A549 (cell line): ENCODE data around the gene MAML1. TPM values are rescaled to one million over a fixed set of nuclear protein-coding genes. Genes with fewer than 3 reads are reported as not detected.

Source experiments
- ATAC-seq, 2 experiments: fragments of 200-7000 bp in 1 of 2; fragments of >200 bp in 1 of 2; cut with Nextera tagmentation in 1 of 2; cut with Tn5 transposase in 1 of 2; 3 replicates each; pipeline versions ENCODE4 v1.8.0 to v1.9.1; 2018 to 2020; ENCODE audit warnings: mild to moderate bottlenecking in 1 of 2, moderate library complexity in 1 of 2
- CTCF ChIA-PET: fragments of 300-600 bp; sonication (Branson Sonifier 250); formaldehyde crosslinking; extraction: SDS; loops from one replicate; lab custom pipeline; 2021; ENCODE audit warnings: antibody characterized with exemption, inconsistent platforms; lab: Yijun Ruan, JAX
- POLR2A ChIA-PET: fragments of 350-600 bp; formaldehyde crosslinking; extraction: SDS; loops from one replicate; lab custom pipeline; 2021; ENCODE audit warnings: antibody characterized with exemption, inconsistent platforms; lab: Yijun Ruan, JAX
- DNase-seq, 2 experiments: peaks; one replicate each; pipeline versions ENCODE4 v3.0.0 to v3.0.0-alpha.2; 2011 to 2016; ENCODE audit warnings: low read depth in 1 of 2, low spot score in 1 of 2
- FAIRE-seq: peaks from 2 replicates; lab custom pipeline; 2011; peaks lifted over from hg19 to GRCh38; lab: Jason Lieb, UNC
- H3K27ac ChIP-seq, 2 experiments: fragments of >200 bp; sonication (Bioruptor Twin); formaldehyde crosslinking; 3 replicates each; pipeline ENCODE4 v1.5.1; 2016 to 2017
- H3K4me1 ChIP-seq: fragments of >200 bp; sonication (Bioruptor Twin); formaldehyde crosslinking; 3 replicates; pipeline ENCODE4 v1.6.1; 2016
- H3K4me2 ChIP-seq: fragments of >200 bp; sonication (Bioruptor Twin); formaldehyde crosslinking; 3 replicates; pipeline ENCODE4 v1.6.1; 2016
- H3K4me3 ChIP-seq: fragments of >200 bp; sonication (Bioruptor Twin); formaldehyde crosslinking; 3 replicates; pipeline ENCODE4 v1.5.1; 2016
- H3K9me3 ChIP-seq: fragments of >200 bp; sonication (Bioruptor Twin); formaldehyde crosslinking; 3 replicates; pipeline ENCODE4 v1.6.1; 2016
- BCL3 ChIP-seq: fragments of >200 bp; sonication (Bioruptor Twin); formaldehyde crosslinking; IDR thresholded peaks from 3 replicates; pipeline ENCODE4 v1.6.1; 2016
- CEBPB ChIP-seq, 2 experiments: fragments of >200 bp in 1 of 2; sonication (Bioruptor Twin) in 1 of 2; formaldehyde crosslinking in 1 of 2; IDR thresholded peaks; 2 replicates each; pipeline ENCODE4 v1.6.1; 2012 to 2016
- EHF ChIP-seq: fragments of 250-450 bp; sonication (Bioruptor Pico); IDR thresholded peaks from 2 replicates; pipeline ENCODE4 v1.5.0; 2020; ENCODE audit warnings: mild to moderate bottlenecking
- EHMT2 ChIP-seq: fragments of 200-600 bp; sonication (generic); IDR thresholded peaks from 2 replicates; pipeline ENCODE4 v1.6.1; 2016; ENCODE audit warnings: antibody characterized with exemption, low read depth, mild to moderate bottlenecking, moderate library complexity
- FOSB ChIP-seq: fragments of 250-450 bp; sonication (Bioruptor Pico); IDR thresholded peaks from 2 replicates; pipeline ENCODE4 v1.5.0; 2020; ENCODE audit warnings: mild to moderate bottlenecking, moderate library complexity
- FOXS1 ChIP-seq: fragments of 250-450 bp; sonication (Bioruptor Pico); IDR thresholded peaks from 2 replicates; pipeline ENCODE4 v1.5.0; 2020; ENCODE audit warnings: mild to moderate bottlenecking, moderate library complexity
- HES2 ChIP-seq: fragments of >200 bp; sonication (Bioruptor Twin); formaldehyde crosslinking; IDR thresholded peaks from 2 replicates; pipeline ENCODE4 v1.6.1; 2016
- HEYL ChIP-seq: fragments of 250-450 bp; sonication (Bioruptor Pico); IDR thresholded peaks from 2 replicates; pipeline ENCODE4 v1.8.0; 2021; ENCODE audit warnings: mild to moderate bottlenecking, moderate library complexity
- HMGXB4 ChIP-seq: fragments of 250-450 bp; sonication (Bioruptor Pico); IDR thresholded peaks from 2 replicates; pipeline ENCODE4 v1.5.0; 2021; ENCODE audit warnings: mild to moderate bottlenecking, moderate library complexity, borderline replicate concordance
- HOXA7 ChIP-seq: fragments of 250-450 bp; sonication (Bioruptor Pico); IDR thresholded peaks from 2 replicates; pipeline ENCODE4 v1.5.0; 2020; ENCODE audit warnings: mild to moderate bottlenecking, moderate library complexity
- JUN ChIP-seq, 2 experiments: fragments of >200 bp; sonication (Bioruptor Twin); formaldehyde crosslinking; IDR thresholded peaks; 2 replicates in 1 of 2; 3 replicates in 1 of 2; pipeline ENCODE4 v1.6.1; 2016 to 2017
- MAX ChIP-seq: IDR thresholded peaks from 2 replicates; pipeline ENCODE4 v1.6.1; 2012
- MAZ ChIP-seq: fragments of 150-350 bp; IDR thresholded peaks from 2 replicates; pipeline ENCODE4 v1.6.1; 2014; ENCODE audit warnings: antibody characterized with exemption, low read depth, low read length, borderline replicate concordance
- PHF8 ChIP-seq: fragments of 200-600 bp; sonication (generic); IDR thresholded peaks from 2 replicates; pipeline ENCODE4 v1.6.1; 2016; ENCODE audit warnings: low read depth, mild to moderate bottlenecking, antibody characterized with exemption, moderate library complexity, borderline replicate concordance
- POLR2A ChIP-seq: IDR thresholded peaks from 2 replicates; pipeline ENCODE4 v1.6.1; 2012; ENCODE audit warnings: mild to moderate bottlenecking, low read length
- POLR2AphosphoS2 ChIP-seq: conservative IDR thresholded peaks from 2 replicates; pipeline ENCODE4 v1.6.1; 2012; ENCODE audit warnings: low read length, improper control_type of control experiment, inconsistent platforms
- RARB ChIP-seq: fragments of 250-450 bp; sonication (Bioruptor Pico); IDR thresholded peaks from 2 replicates; pipeline ENCODE4 v1.8.0; 2021; ENCODE audit warnings: mild to moderate bottlenecking, moderate library complexity
- RNF2 ChIP-seq: fragments of 200-600 bp; sonication (generic); IDR thresholded peaks from 2 replicates; pipeline ENCODE4 v1.6.1; 2016; ENCODE audit warnings: low read depth, mild to moderate bottlenecking, antibody characterized with exemption, moderate library complexity, borderline replicate concordance
- TFCP2L1 ChIP-seq: fragments of 250-450 bp; sonication (Bioruptor Pico); IDR thresholded peaks from 2 replicates; pipeline ENCODE4 v1.5.0; 2021; ENCODE audit warnings: mild to moderate bottlenecking
- TP53 ChIP-seq: fragments of 250-450 bp; sonication (Bioruptor Pico); IDR thresholded peaks from 2 replicates; pipeline ENCODE4 v1.5.0; 2021; ENCODE audit warnings: mild to moderate bottlenecking, moderate library complexity
- USF2 ChIP-seq: fragments of 450-650 bp; IDR thresholded peaks from 2 replicates; pipeline ENCODE4 v1.6.1; 2014; ENCODE audit warnings: antibody characterized with exemption
- ZNF302 ChIP-seq: fragments of 250-450 bp; sonication (Bioruptor Pico); IDR thresholded peaks from 2 replicates; pipeline ENCODE4 v1.9.0; 2021; ENCODE audit warnings: inconsistent platforms, mild to moderate bottlenecking, moderate library complexity
- ZSCAN20 ChIP-seq: fragments of 250-450 bp; sonication (Bioruptor Pico); IDR thresholded peaks from 2 replicates; pipeline ENCODE4 v1.8.0; 2022; ENCODE audit warnings: mild to moderate bottlenecking, moderate library complexity
- WGBS: methylation state at CpG from one replicate; pipeline ENCODE4 v1.1.6; 2017; ENCODE audit errors: missing lambda C conversion rate; 5-methylcytosine and 5-hydroxymethylcytosine counted together
- polyA plus RNA-seq, 4 experiments: library from polyadenylated mRNA; depleted of rRNA in 3 of 4; stranded (reverse); fragments of >200 nt; fragmentation: RNase III in 1 of 4; extraction: RNeasy Plus Mini Kit Qiagen cat#74134 plus additional on column Dnase treatment in 1 of 4; gene quantifications; 2 replicates in 3 of 4; 3 replicates in 1 of 4; pipeline ENCODE4 v1.2.3, GENCODE V29; 2011 to 2017
- TF ChIP-seq, protein P1 (sequence below): fragments of >200 bp; sonication (Bioruptor Twin); formaldehyde crosslinking; IDR thresholded peaks from 3 replicates; pipeline ENCODE4 v1.5.1; 2016
- TF ChIP-seq, protein P2 (sequence below): fragments of 150-350 bp; IDR thresholded peaks from 2 replicates; pipeline ENCODE4 v1.6.1; 2014; ENCODE audit warnings: low read depth, mild to moderate bottlenecking, low read length

Gene MAML1
- polyA plus RNA-seq, 2 of the 4 experiments (the other 2 are of a cell fraction): 6.9 to 12.0 TPM

GRCh38 chr5:179824745-179825112 lies 92.1 kb downstream of the MAML1 start:
- TF ChIP-seq FOSB (CRISPR knock-in tag): peak; percentile 82
- 0 out of 2 replicates have a peak, but pooled peaks have one; percentile 20 for TF ChIP-seq RARB (CRISPR knock-in tag)
- peak; percentile 79; the same call in 1 of the 2 replicates for TF ChIP-seq HOXA7 (CRISPR knock-in tag)
- no peak for TF ChIP-seq HMGXB4 (CRISPR knock-in tag)
- TF ChIP-seq TFCP2L1: peak; percentile 17; the same call in 1 of the 2 replicates
- TF ChIP-seq, all 56 proteins: peak for 4
- FAIRE-seq (no peak), ATAC-seq (no peak), DNase-seq (no peak)
- peak overlapping the region; percentile 96 for H3K4me2 ChIP-seq
- peak overlapping the region; percentile 81 for H3K4me3 ChIP-seq
- CTCF ChIA-PET: interaction anchor here (1.0 to 11.6 kb wide), 4 partner anchors 11 to 23 kb away, joined by 3 to 86 read pairs (median 4); no protein-coding TSS in a partner anchor
- POLR2A ChIA-PET: interaction anchor here (1.0 to 1.3 kb wide), 2 partner anchors 11 to 13 kb away, joined by 3 read pairs; no protein-coding TSS in a partner anchor
- 53% methylated on average over 3 of the region's 3 CpGs for WGBS
- peaks cover 78% of the 10 kb centered on the region for H3K4me1 ChIP-seq
- no peaks in the 10 kb centered on the region for H3K9me3 ChIP-seq
- H3K27ac ChIP-seq: peak overlapping the region in 1 of 2 experiments; percentile 98; a peak in 3 of 6 replicates

- no peak for FAIRE-seq
- DNase-seq: peak; percentile 39 to 68
- POLR2A ChIA-PET: interaction anchor here (1.0 to 1.3 kb wide), 2 partner anchors 12 to 14 kb away, joined by 3 read pairs; no protein-coding TSS in a partner anchor
- TF ChIP-seq, protein P1, sequence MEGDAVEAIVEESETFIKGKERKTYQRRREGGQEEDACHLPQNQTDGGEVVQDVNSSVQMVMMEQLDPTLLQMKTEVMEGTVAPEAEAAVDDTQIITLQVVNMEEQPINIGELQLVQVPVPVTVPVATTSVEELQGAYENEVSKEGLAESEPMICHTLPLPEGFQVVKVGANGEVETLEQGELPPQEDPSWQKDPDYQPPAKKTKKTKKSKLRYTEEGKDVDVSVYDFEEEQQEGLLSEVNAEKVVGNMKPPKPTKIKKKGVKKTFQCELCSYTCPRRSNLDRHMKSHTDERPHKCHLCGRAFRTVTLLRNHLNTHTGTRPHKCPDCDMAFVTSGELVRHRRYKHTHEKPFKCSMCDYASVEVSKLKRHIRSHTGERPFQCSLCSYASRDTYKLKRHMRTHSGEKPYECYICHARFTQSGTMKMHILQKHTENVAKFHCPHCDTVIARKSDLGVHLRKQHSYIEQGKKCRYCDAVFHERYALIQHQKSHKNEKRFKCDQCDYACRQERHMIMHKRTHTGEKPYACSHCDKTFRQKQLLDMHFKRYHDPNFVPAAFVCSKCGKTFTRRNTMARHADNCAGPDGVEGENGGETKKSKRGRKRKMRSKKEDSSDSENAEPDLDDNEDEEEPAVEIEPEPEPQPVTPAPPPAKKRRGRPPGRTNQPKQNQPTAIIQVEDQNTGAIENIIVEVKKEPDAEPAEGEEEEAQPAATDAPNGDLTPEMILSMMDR: no peak
- peak; percentile 91 for TF ChIP-seq FOSB (CRISPR knock-in tag)
- no peak for TF ChIP-seq BCL3
- peak; percentile 63; the same call in 1 of the 2 replicates for TF ChIP-seq TFCP2L1
- no peak for TF ChIP-seq HMGXB4 (CRISPR knock-in tag)
- TF ChIP-seq RNF2: no peak
- TF ChIP-seq ZNF302: no peak
- TF ChIP-seq, protein P2, sequence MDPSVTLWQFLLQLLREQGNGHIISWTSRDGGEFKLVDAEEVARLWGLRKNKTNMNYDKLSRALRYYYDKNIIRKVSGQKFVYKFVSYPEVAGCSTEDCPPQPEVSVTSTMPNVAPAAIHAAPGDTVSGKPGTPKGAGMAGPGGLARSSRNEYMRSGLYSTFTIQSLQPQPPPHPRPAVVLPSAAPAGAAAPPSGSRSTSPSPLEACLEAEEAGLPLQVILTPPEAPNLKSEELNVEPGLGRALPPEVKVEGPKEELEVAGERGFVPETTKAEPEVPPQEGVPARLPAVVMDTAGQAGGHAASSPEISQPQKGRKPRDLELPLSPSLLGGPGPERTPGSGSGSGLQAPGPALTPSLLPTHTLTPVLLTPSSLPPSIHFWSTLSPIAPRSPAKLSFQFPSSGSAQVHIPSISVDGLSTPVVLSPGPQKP: no peak
- peak; percentile 66 for TF ChIP-seq POLR2AphosphoS2
- TF ChIP-seq JUN (IDR thresholded peaks at IDR 0.05): peak in 1 of 2 experiments; percentile 68; a peak in 1 of 5 replicates
- peak; percentile 94 for TF ChIP-seq HOXA7 (CRISPR knock-in tag)
- TF ChIP-seq RARB (CRISPR knock-in tag): no peak; the same call in 1 of the 2 replicates
- TF ChIP-seq EHF (CRISPR knock-in tag): no peak
- TF ChIP-seq HES2: no peak
- TF ChIP-seq EHMT2: no peak
- TF ChIP-seq FOXS1 (CRISPR knock-in tag): no peak
- TF ChIP-seq ZSCAN20 (CRISPR knock-in tag): no peak
- TF ChIP-seq MAX: peak; percentile 34; the same call in 1 of the 2 replicates
- no peak for TF ChIP-seq CEBPB (IDR thresholded peaks at IDR 0.05)
- TF ChIP-seq HEYL (CRISPR knock-in tag): no peak
- no peak for TF ChIP-seq POLR2A
- TF ChIP-seq PHF8: no peak
- TF ChIP-seq MAZ: no peak
- TF ChIP-seq USF2: no peak
- TF ChIP-seq TP53 (CRISPR knock-in tag): 0 out of 2 replicates have a peak, but pooled peaks have one; percentile 24
Observed at GRCh38 chr5:179825655-179826182, 93.1 kb downstream of the MAML1 start.

More at GRCh38 chr5:179825655-179826182, 93.1 kb downstream of the MAML1 start:
- CTCF ChIA-PET: interaction anchor here (1.1 to 11.6 kb wide), 3 partner anchors 12 to 24 kb away, joined by 3 to 86 read pairs (median 4); no protein-coding TSS in a partner anchor
- 63% methylated on average over 13 of the region's 13 CpGs for WGBS
- peaks cover 77% of the 10 kb centered on the region for H3K4me1 ChIP-seq
- peak overlapping the region in 1 of 2 experiments; percentile 98; a peak in 1 of 6 replicates for H3K27ac ChIP-seq
- peak overlapping the region; percentile 96 for H3K4me2 ChIP-seq
- H3K4me3 ChIP-seq: peak overlapping the region; percentile 81; the same call in 2 of the 3 replicates
- peak; percentile 35 to 48; a peak in 5 of 6 replicates for ATAC-seq
- no peaks in the 10 kb centered on the region for H3K9me3 ChIP-seq
